Naive thymus-derived CD4-positive, alpha-beta T cell (primary cell): ENCODE results near the gene DEF6. TPM values are rescaled to one million over a fixed set of nuclear protein-coding genes. Genes with fewer than 3 reads are reported as not detected.
A peak's percentile ranks its signal among the peaks of the same experiment; 100 is the strongest.

Experiments used
- ATAC-seq: fragments of 150-1000 bp; cut with Tn5 transposase; 2 replicates; pipeline ENCODE4 v1.10.0; 2021; ENCODE audit warnings: mild to moderate bottlenecking, moderate library complexity
- CTCF ChIA-PET: fragments of 350-600 bp; sonication (Branson Sonifier 250); formaldehyde crosslinking; loops from one replicate; lab custom pipeline; 2021; ENCODE audit warnings: antibody characterized with exemption; lab: Charles Lee
- POLR2A ChIA-PET: fragments of 350-600 bp; sonication (Branson Sonifier 250); formaldehyde crosslinking; loops from one replicate; lab custom pipeline; 2021; ENCODE audit warnings: antibody characterized with exemption, inconsistent platforms; lab: Charles Lee
- DNase-seq, 9 donors: peaks; one replicate each; pipeline versions ENCODE4 v3.0.0 to v3.0.0-alpha.2; 2020 to 2022; ENCODE audit warnings: mixed read lengths in 1 of 9
- H3K27ac ChIP-seq: one replicate; pipeline ENCODE4 v1.7.0; 2013; ENCODE audit warnings: mild to moderate bottlenecking, low read depth, low read length, moderate library complexity
- H3K27me3 ChIP-seq, 2 donors: one replicate each; pipeline ENCODE4 v1.7.0; 2013; ENCODE audit warnings: low read length in 2 of 2, mild to moderate bottlenecking in 2 of 2, moderate library complexity in 2 of 2; ENCODE audit not compliant: control insufficient read depth in 2 of 2, insufficient read depth in 2 of 2
- H3K36me3 ChIP-seq, 3 experiments: 1 replicate in 2 of 3; 2 replicates in 1 of 3; pipeline ENCODE4 v1.7.0; 2013; ENCODE audit warnings: low read length in 3 of 3, mild to moderate bottlenecking in 3 of 3, moderate library complexity in 1 of 3; ENCODE audit not compliant: insufficient read depth in 3 of 3, control insufficient read depth in 2 of 3
- H3K4me1 ChIP-seq, 2 donors: one replicate each; pipeline ENCODE4 v1.7.0; 2013; ENCODE audit warnings: low read length in 2 of 2, mild to moderate bottlenecking in 2 of 2, moderate library complexity in 1 of 2; ENCODE audit not compliant: control insufficient read depth in 2 of 2, insufficient read depth in 2 of 2
- H3K4me3 ChIP-seq: 2 replicates; pipeline ENCODE4 v1.7.0; 2013; ENCODE audit warnings: mild to moderate bottlenecking, low read length
- H3K9me3 ChIP-seq, 3 experiments: 1 replicate in 2 of 3; 2 replicates in 1 of 3; pipeline ENCODE4 v1.7.0; 2013; ENCODE audit warnings: low read length in 3 of 3; ENCODE audit not compliant: control insufficient read depth in 2 of 3
- H3K27ac Mint-ChIP-seq, 9 donors: one replicate each; pipeline ENCODE4 v1.8.0; 2020 to 2022; ENCODE audit warnings: mixed read lengths in 9 of 9, mild to moderate bottlenecking in 8 of 9, moderate library complexity in 5 of 9, inconsistent platforms in 2 of 9
- H3K27me3 Mint-ChIP-seq, 5 donors: one replicate each; pipeline ENCODE4 v1.8.0; 2021 to 2022; ENCODE audit warnings: mixed read lengths in 5 of 5, mild to moderate bottlenecking in 1 of 5
- H3K36me3 Mint-ChIP-seq, 5 donors: one replicate each; pipeline ENCODE4 v1.8.0; 2020 to 2022; ENCODE audit warnings: mixed read lengths in 5 of 5, mild to moderate bottlenecking in 3 of 5, inconsistent platforms in 1 of 5
- H3K4me1 Mint-ChIP-seq, 7 donors: one replicate each; pipeline ENCODE4 v1.8.0; 2020 to 2022; ENCODE audit warnings: mixed read lengths in 7 of 7, mild to moderate bottlenecking in 3 of 7, inconsistent platforms in 1 of 7
- H3K4me3 Mint-ChIP-seq, 10 donors: one replicate each; pipeline ENCODE4 v1.8.0; 2020 to 2022; ENCODE audit warnings: mild to moderate bottlenecking in 10 of 10, mixed read lengths in 10 of 10, moderate library complexity in 6 of 10, inconsistent platforms in 2 of 10
- H3K9me3 Mint-ChIP-seq, 11 donors: one replicate each; pipeline ENCODE4 v1.8.0; 2020 to 2022; ENCODE audit warnings: mixed read lengths in 11 of 11, mild to moderate bottlenecking in 4 of 11, inconsistent platforms in 1 of 11, moderate library complexity in 1 of 11
- intact Hi-C, 2 donors: fragments of 100-400 bp; cut with micrococcal nuclease; formaldehyde crosslinking; loops; one replicate each; pipeline ENCODE4 v1.15.1; 2023
- polyA plus RNA-seq, 2 donors: library from polyadenylated mRNA; unstranded; fragments of 300-500 nt; fragmentation: Illumina TruSeq; gene quantifications; one replicate each; pipeline ENCODE4 v1.2.3, GENCODE V29; 2021
- total RNA-seq, 6 experiments: library from RNA in 5 of 6; stranded (reverse) in 5 of 6; gene quantifications; 1 replicate in 5 of 6; 2 replicates in 1 of 6; pipeline ENCODE4 v1.2.3 and lab custom pipeline; 2021 to 2026

The DEF6 gene
- total and polyA plus RNA-seq, 7 experiments from 2014 or later, result 113 to 250 (median 225) TPM

DNA sequence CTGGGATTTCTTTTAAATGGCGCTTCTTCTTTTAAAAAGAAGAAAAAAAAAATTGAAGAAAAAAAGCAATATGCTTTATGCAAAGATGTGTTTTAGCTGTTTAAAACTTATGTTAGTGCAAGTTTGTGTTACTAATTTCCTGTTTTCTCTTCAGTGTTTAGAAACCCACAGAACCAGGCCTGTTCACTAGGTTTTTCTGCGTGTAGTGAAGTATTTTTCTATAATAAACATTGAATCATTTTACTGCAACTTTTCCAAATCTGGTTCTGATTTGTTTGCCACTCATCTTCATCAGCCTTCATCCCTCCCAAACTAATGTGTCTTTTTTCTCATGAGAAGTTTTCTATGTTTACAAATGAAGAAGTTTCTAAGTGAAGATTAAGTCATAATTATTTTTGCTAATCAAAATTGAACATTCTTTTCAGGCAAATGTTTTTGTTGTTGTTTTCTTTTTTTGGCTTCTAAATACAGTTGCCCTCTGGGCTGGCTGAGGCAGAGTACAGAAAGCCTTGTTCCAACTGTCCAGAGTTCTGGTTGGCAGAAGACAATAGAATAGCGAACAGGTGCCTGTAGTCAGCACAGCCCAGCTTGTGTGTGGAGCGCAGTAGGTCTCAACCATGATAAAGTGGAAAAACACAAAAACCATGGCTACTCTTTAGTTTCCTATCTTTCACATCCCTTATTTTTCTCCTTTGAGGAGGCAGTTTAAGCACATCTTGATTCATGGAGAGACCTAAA lies 23.6 kb upstream of the DEF6 start:
- ChIA-PET POLR2A (no interaction called here), CTCF (interaction anchor here (0.6 kb wide), 1 partner anchor 91 kb away, joined by 4 read pairs; no protein-coding TSS in a partner anchor)
- Histone ChIP-seq H3K9me3 (no peaks in the 10 kb centered on the region), H3K4me1 (no peaks in the 10 kb centered on the region), H3K4me3 (no peak overlapping the region), H3K36me3 (no peaks in the 10 kb centered on the region), H3K27ac (no peak overlapping the region), H3K27me3 (no peaks in the 10 kb centered on the region)
- Mint-ChIP-seq H3K27ac (peak overlapping the region in 5 of 9 donors; percentile 17 to 66 (median 57)), H3K27me3 (no peaks in the 10 kb centered on the region), H3K4me1 (peaks cover 0 to 41% (median 22%) of the 10 kb centered on the region in 7 donors), H3K9me3 (no peaks in the 10 kb centered on the region), H3K4me3 (no peak overlapping the region), H3K36me3 (peaks cover 0 to 11% (median 3%) of the 10 kb centered on the region in 5 donors)
- DNase-seq (no peak), ATAC-seq (no peak)
- intact Hi-C loops, result no loop called here

- Histone ChIP-seq H3K36me3 (peaks cover 0 to under 1% (median 0%) of the 10 kb centered on the region in 3 experiments), H3K9me3 (no peaks in the 10 kb centered on the region), H3K27me3 (no peaks in the 10 kb centered on the region), H3K4me1 (no peaks in the 10 kb centered on the region), H3K27ac (no peak overlapping the region), H3K4me3 (no peak overlapping the region)
- Mint-ChIP-seq H3K4me1 (peaks cover 0 to 32% (median 19%) of the 10 kb centered on the region in 7 donors), H3K9me3 (no peaks in the 10 kb centered on the region), H3K27me3 (no peaks in the 10 kb centered on the region), H3K4me3 (no peak overlapping the region), H3K36me3 (peaks cover 0 to 8% (median 0%) of the 10 kb centered on the region in 5 donors), H3K27ac (peak overlapping the region in 4 of 9 donors; percentile 2 to 56 (median 32))
- intact Hi-C loops, result no loop called here
- ChIA-PET POLR2A (no interaction called here), CTCF (no interaction called here)
- ATAC-seq, result no peak
- DNase-seq, result no peak
These were observed 21.8 kb upstream of the DEF6 start for GRCh38 chr6:35275744-35276260.

- CTCF ChIA-PET, result no interaction called here
- Mint-ChIP-seq H3K36me3 (peaks cover 9 to 26% (median 15%) of the 10 kb centered on the region in 5 donors), H3K27ac (no peak overlapping the region), H3K9me3 (no peaks in the 10 kb centered on the region), H3K4me3 (no peak overlapping the region), H3K27me3 (no peaks in the 10 kb centered on the region), H3K4me1 (peaks cover 0 to 32% (median 19%) of the 10 kb centered on the region in 7 donors)
- no peaks in the 10 kb centered on the region for H3K9me3 ChIP-seq
- peaks cover 9 to 27% (median 10%) of the 10 kb centered on the region in 3 experiments for H3K36me3 ChIP-seq
- no peaks in the 10 kb centered on the region for H3K4me1 ChIP-seq
- H3K27me3 ChIP-seq, result no peaks in the 10 kb centered on the region
- no peak for DNase-seq
- H3K27ac ChIP-seq, result no peak overlapping the region
- POLR2A ChIA-PET, result no interaction called here
- intact Hi-C loops, result no loop called here
- no peak overlapping the region for H3K4me3 ChIP-seq
- ATAC-seq, result no peak
These were observed 18.9 kb upstream of the DEF6 start for GRCh38 chr6:35278708-35279107.

- Histone ChIP-seq H3K27me3 (no peaks in the 10 kb centered on the region), H3K36me3 (peaks cover 12 to 45% (median 16%) of the 10 kb centered on the region in 3 experiments), H3K9me3 (no peaks in the 10 kb centered on the region), H3K27ac (no peak overlapping the region), H3K4me3 (no peak overlapping the region), H3K4me1 (no peaks in the 10 kb centered on the region)
- no peak for DNase-seq
- no peaks in the 10 kb centered on the region for H3K9me3 Mint-ChIP-seq
- POLR2A ChIA-PET, result no interaction called here
- CTCF ChIA-PET, result no interaction called here
- H3K27ac Mint-ChIP-seq, result peak overlapping the region in 1 of 9 donors; percentile 11
- ATAC-seq, result no peak
- peaks cover 9 to 36% (median 18%) of the 10 kb centered on the region in 5 donors for H3K36me3 Mint-ChIP-seq
- no peak overlapping the region for H3K4me3 Mint-ChIP-seq
- intact Hi-C loops, result no loop called here
- peaks cover 0 to 15% (median 7%) of the 10 kb centered on the region in 7 donors for H3K4me1 Mint-ChIP-seq
- H3K27me3 Mint-ChIP-seq, result no peaks in the 10 kb centered on the region
These were observed 16.7 kb upstream of the DEF6 start for GRCh38 chr6:35280903-35281302.

DNA sequence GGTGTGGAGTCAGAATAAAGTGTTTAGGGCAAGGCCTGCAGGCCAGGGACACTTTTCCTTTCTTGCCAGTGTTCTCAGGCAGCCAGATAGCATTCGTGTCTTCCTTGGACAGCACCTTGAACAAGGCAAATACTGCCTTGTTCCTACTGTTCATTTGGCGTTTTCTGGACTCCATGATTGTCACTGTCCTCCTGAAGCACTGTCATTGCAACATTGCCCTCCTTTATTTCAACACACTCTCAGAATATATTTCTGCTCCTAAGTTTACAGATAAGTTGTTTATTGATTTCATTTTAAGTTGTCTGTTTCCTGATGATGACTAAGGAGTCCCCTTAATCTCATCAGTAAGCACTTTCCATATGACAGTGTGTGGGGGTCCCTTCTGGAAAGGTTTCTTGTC lies 15.1 kb upstream of the DEF6 start:
- no peaks in the 10 kb centered on the region for H3K9me3 ChIP-seq
- ChIA-PET CTCF (interaction anchor here (1.4 kb wide), 1 partner anchor 11 kb away, joined by 4 read pairs; no protein-coding TSS in a partner anchor), POLR2A (no interaction called here)
- H3K27me3 ChIP-seq, result no peaks in the 10 kb centered on the region
- DNase-seq (no peak), ATAC-seq (no peak)
- peaks cover 0 to 11% (median 2%) of the 10 kb centered on the region in 7 donors for H3K4me1 Mint-ChIP-seq
- intact Hi-C loops, result no loop called here
- no peaks in the 10 kb centered on the region for H3K9me3 Mint-ChIP-seq
- no peak overlapping the region for H3K4me3 Mint-ChIP-seq
- H3K36me3 ChIP-seq, result peaks cover 18 to 60% (median 22%) of the 10 kb centered on the region in 3 experiments
- H3K27me3 Mint-ChIP-seq, result no peaks in the 10 kb centered on the region
- peaks cover 9 to 50% (median 26%) of the 10 kb centered on the region in 5 donors for H3K36me3 Mint-ChIP-seq
- H3K27ac ChIP-seq, result no peak overlapping the region
- H3K4me3 ChIP-seq, result no peak overlapping the region
- peak overlapping the region in 1 of 9 donors; percentile 19 for H3K27ac Mint-ChIP-seq
- H3K4me1 ChIP-seq, result no peaks in the 10 kb centered on the region

DNA sequence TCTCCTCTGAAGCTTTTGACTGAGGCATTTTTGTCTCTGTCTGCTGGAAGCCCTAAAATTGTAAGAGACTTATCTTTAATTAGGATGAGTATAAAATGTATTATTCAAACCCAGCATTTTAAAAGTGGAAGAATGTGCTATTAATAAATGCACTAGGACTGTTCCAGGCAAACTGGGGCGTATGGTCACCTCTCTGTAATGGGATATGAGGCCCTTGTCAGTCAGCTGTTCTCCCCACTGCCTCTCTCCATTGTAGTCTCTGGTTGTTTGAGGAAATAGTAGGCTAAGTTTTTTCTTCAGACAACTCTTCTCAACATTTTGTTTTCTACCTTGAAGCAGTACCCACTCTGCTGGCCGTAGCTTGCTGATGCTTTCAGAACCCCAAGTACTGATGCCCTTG lies 14.3 kb upstream of the DEF6 start:
- ChIA-PET POLR2A (interaction anchor here (0.7 kb wide), 1 partner anchor 28 kb away, joined by 3 read pairs; no protein-coding TSS in a partner anchor), CTCF (interaction anchor here (1.4 kb wide), 1 partner anchor 10 kb away, joined by 4 read pairs; no protein-coding TSS in a partner anchor)
- peaks cover 9 to 56% (median 26%) of the 10 kb centered on the region in 5 donors for H3K36me3 Mint-ChIP-seq
- no peaks in the 10 kb centered on the region for H3K9me3 Mint-ChIP-seq
- no peaks in the 10 kb centered on the region for H3K9me3 ChIP-seq
- no peak overlapping the region for H3K4me3 ChIP-seq
- peak overlapping the region in 1 of 10 donors; percentile 16 for H3K4me3 Mint-ChIP-seq
- no peaks in the 10 kb centered on the region for H3K27me3 Mint-ChIP-seq
- no peak for DNase-seq
- no peaks in the 10 kb centered on the region for H3K27me3 ChIP-seq
- H3K4me1 ChIP-seq, result no peaks in the 10 kb centered on the region
- H3K4me1 Mint-ChIP-seq, result peaks cover 0 to 11% (median 1%) of the 10 kb centered on the region in 7 donors
- H3K36me3 ChIP-seq, result peaks cover 18 to 69% (median 22%) of the 10 kb centered on the region in 3 experiments
- H3K27ac Mint-ChIP-seq, result peak overlapping the region in 2 of 9 donors; percentile 19 to 34
- ATAC-seq, result no peak
- no peak overlapping the region for H3K27ac ChIP-seq
- intact Hi-C loops, result no loop called here
